Measurements from ENCODE around the gene DLGAP1.

The DLGAP1 gene

GRCh38 chr18:3452750-3453539 is 1002.2 kb downstream of the DLGAP1 start:
- DNase-seq = no peak

GRCh38 chr18:3451989-3452749 is 1002.9 kb downstream of the DLGAP1 start:
- no peak for DNase-seq

DNA sequence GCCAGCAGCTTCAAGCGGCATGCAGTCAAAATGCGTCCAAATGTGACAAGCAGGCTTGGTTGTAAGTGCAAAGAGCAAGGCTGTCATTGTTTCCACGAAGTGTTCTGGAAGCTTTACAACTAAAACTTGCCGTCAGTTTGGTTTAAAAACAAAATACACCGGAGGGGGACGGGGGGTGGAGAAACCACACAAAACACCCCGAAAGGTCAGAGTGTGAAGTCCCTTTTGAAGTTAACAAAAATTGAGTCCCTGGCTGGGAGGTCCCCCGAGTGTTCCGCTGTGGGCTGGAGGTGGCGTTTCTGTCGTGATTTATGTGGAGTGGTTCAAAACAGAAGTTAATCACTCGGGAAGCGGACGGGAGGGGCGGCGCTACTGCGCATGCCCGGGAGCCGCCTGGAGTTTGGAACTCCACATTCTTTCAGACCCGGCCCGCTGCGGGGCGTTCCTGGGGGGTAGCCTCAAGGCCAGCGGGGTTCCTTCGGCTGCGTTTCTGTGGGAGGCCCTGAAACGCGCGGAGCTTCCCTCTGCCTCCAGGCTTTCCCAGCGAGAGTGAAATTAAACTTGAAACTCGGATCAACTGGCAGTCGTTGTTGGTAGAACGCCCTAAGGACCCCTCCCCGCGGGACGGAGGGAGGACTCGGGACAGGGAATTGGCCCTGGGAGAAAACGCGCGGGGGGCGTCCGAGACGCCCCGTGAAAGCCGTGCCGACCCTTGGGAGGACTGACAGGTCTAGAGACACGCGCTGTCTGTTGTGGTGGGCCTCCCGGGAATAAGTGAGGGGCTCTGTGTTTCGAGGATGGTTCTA is 1003.7 kb downstream of the DLGAP1 start:
- no peak for DNase-seq

DNA sequence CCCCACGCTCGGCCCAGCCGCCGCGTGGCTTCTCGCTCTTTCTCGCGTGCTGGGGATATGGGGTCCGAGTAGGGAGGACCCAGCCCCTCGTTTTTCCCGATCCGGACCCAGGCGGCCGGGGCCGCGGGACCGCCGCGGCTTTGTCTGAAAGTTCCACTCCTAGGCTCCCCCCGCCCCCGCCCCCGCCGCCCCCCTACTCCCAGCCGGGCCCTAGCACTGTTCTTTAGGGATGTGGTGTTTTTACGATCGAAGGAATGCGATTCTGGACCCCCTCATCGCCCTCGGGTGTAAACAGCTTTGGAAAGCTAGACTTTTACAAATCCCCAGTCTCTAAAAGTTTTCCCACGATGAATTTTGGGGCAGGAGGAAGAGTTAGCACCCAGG is 1004.3 kb downstream of the DLGAP1 start:
- no peak for DNase-seq

GRCh38 chr18:3450012-3450798 is 1004.9 kb downstream of the DLGAP1 start, which contains the start of gene TGIF1:
TSS of gene TGIF1 (plus strand) at chr18:3450172. CDS start at chr18:3450490, 318 bp downstream.
- DNase-seq = peak; percentile 23

DNA sequence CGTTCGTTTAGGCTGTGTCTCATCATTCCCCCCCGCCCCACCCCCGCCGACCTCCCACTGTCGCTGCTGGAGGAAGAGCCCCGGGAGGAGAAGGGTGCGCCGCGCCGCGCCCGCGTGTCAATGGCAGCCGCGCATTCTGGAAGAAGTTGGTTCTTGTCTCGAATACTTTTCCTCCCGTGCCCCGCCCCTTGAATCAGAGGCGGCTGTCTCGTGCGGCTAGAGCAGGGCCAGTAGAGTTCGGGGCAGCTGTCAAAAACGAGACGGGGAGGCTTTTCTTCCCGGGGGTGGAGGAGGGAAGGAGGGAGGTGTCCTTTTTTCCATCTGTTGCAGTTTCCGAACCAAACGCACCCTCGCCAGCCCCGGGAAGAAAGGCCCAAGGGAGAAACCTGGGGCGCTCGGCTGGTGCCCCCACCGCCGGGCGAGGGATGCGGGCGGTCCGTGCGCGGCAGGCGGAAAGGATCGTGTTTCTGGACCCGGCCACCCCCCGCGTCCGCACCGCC is 1005.5 kb downstream of the DLGAP1 start:
- peak; percentile 71 for DNase-seq

DNA sequence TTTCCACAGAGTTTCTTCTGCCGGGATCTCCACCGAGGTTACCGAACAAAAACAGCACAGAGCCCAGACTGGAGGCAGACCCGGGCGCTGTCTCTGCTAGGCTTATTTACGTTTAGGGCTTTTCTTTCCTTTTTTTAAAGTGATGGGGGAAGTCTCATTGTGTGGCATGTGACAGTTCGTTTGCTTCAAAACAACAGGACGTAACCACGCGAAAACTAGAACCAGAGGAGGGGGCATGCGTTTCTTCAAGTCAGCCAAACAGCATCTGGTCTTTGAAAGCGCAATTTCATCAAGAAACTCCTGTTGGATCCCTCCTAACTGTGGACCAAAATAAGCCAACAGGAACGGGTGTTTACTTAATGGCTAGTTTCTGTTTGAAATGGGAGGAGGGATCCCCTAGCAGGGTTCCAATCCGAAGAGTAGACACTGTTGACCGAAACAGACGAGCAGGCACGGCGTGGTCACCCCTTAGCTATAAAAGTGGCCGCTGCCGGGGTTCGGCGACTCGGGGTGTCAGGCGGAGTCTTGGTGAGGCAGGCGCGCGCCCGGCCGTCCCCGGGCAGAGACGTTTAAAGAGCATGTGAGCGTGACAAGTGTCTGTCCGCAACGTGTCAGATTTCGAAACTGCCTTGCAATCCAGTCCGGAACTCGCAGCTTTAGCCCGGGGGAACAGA is 1006.1 kb downstream of the DLGAP1 start:
- peak; percentile 71 for DNase-seq

DNA sequence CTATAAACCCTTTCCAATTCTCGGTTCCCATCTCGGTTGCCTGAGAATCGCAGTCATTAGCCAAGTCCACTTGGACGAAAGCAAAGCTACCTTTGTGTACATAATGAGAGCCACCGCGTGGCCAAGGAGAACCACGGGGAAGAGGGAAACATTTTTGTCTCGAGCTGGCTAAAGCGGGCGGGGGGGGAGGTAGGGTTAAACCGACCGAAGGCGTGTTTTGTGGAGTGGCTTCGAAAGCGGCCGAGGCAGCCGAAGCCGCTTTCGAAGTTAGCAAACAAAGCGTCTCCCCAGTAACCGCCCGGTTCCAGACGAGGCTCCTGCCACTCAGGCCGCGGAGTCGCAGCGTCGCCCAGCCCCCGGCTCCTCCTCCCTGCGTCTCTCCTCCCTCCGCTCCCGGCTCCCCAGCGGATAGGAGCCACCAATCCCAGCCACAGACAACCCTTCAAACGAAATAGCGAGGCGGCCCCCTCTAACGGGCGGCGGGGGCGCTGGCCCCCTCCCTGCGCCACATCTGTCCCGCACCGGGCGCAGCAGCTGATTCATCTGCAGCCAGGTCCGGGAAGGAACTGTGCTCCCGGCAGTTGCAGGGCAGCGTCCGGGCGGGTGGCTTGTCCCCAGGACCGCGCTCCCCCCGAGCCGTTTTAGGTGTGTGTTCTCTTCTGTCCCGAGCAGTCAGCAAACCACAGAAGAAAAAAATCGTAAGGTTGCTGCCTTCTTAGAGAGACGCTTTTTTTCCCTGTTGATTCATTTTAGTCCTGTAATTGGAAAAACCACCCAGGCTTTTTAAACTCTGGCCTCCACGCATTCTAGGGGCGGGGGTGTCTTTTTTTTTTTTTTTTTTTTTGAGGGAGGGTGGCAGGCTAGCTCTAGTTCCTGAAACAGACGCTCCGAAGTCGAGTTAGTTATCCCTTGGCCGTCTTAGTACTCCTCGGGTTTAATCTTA is 1006.9 kb downstream of the DLGAP1 start:
- peak; percentile 60 for DNase-seq

- DNase-seq = no peak
Observed at GRCh38 chr18:3447068-3447894, 1007.8 kb downstream of the DLGAP1 start.
